ENCODE results near the gene SNCA.

SNCA gene

DNA sequence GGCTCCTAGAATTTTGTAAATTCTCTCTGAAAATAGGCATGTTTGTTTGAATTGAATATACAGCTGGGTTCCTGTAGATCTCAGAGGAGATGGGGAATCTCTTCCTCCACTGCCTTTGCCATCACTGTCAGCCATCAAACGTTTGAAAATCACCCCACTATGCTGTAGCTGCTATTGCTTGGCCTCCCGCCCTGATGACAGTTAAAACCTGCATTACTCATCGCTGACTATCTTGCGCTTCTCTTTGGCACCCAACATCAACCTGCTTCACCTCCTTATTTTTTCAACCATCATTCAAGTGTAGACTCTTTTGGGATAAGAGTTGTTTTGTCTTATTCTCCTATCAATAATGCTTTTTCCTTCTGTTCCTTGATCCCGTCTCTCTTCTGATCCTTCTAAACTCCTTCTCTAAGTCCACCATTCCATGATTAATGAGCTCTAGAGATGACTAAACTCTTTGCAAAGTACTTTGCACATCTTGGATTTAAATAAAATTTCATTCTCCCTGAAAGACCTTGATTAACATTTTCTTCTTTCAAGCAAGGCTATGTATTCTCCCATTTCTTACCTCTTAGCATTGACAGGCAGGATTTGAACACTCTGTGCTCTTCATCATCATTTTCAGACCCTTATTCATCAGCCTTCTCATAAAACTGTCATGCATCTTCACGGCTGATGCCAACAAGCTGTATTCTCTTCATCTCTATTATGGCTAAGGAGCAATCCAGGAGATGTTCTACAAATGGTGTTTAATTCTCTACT lies 133.0 kb downstream of the SNCA start:
- DNase-seq: no peak

DNA sequence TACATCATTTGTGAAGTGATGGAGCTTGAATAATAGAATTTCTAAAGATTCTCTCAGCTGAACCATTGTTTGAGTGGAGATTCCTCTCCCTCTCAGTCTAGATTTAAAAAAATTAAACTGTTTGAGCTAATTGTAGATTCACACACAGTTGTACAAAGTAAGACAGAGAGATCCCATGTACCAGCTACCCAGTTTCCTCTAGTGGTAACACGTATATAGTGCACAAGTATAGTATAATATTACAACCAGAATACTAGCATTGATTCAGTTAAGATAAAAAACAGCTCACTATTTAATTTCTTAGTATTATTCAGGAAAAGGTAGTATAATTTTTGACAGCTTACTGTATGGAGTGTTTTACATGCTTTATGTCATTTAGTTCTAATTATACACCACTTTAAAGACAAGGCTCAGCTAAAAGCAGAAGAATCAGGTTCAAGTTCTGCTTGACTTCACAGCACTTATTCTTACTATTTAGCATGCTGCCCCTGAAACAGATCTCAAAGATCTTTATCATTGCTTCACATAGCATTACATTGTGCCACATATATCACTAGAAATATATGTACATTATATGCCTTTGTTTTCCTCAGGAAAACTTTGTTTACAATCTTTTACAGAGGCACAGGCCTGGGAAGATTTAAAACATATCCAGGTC lies 136.1 kb downstream of the SNCA start:
- DNase-seq: no peak

DNA sequence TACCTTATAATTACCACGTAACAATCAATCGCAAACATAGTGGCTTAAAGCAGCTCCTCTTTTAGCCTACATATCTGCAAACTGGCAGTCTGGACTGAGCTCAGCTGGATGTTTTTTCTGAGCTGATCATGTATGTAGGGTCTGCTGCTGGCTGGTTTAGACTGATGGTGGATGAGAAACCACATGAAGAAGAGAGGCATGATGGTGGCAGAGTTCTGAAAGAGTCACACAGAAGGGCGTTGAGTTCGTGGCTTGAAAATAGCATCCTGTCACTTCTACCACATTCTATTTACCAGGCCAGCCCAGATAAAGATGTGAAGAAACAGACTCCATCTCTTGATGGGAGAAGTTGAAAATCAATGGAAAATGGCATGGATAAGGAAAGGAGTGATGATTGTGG lies 151.3 kb downstream of the SNCA start:
- DNase-seq: no peak

DNA sequence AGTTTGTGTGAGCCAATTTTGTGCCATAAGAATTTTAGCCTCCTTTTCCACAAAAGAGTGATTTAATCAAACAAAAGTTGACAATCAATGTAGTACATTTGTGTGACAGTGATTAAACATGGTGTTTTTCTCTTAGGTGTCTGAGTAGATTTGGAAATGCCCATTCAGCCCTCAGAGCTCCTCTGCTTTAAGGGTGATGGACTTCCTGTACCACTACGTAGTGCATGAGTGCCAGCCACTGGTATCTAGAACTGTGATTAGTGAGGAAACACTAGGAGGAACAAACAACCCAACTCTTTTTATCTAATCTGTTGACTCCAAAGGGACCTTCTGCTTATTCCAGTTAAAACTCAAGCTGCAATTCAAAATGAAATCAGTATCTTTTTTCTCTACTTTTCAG lies 151.7 kb downstream of the SNCA start:
- no peak for DNase-seq

DNA sequence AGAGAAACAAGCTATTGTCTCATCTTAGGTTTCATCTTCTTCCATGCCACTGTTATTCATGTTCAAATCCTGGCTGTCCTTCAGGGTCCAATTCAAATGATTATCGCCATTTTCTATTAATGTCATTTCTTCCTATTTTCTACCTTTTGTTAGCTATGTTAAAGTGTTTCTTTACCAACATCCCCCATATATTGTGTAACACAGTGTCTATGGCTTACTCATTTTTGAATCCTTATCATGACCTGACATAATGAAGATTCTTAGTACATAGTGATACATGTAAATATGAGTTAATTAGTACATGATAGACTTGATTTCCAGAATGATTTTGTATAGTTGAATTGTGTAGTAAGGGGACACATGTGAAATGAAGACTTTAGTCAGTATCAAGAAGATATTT lies 152.4 kb downstream of the SNCA start:
- DNase-seq: no peak

GRCh38 chr4:89682808-89683207 lies 154.2 kb downstream of the SNCA start:
- DNase-seq: no peak

- no peak for DNase-seq
These were observed 155.3 kb downstream of the SNCA start for GRCh38 chr4:89681671-89682070.

- no peak for DNase-seq
These were observed 155.7 kb downstream of the SNCA start for GRCh38 chr4:89681219-89681618.

DNA sequence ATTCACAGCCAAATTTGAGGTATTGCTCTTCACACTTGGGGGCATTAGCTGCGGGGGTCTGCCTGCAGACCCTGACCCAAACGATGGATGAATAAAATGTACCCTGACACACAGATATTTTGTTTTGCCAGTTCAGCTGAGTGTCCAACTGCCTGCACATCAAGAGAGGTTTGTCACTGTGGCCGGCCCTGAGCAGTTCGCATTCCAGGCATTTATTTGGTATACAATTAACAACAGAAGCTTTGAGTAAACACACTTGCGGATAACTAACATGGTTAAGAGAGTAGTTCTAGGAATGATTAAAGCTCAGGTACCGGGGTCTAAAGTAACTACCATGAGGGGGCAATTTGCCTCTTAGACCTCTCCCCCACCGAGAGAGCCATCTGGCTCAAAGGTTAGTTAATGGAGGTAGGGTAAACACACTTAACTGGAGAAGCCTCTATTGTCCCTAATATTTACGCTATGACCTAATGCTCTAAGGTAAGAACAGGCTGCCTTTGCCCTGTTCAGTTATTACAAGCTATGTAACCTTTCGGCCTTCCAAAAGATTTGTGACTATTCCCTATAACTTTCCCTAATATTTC lies 162.0 kb downstream of the SNCA start:
- no peak for DNase-seq

Data from stimulated activated CD8-positive, alpha-beta memory T cell treated with anti-CD3 and anti-CD28 coated beads, Interleukin-4, amount 100 ng/mL, for 48 hours (primary cell).